NCI-H1417 (cell line): ENCODE results near the gene SLC35E3.

Experiments used
- DNase-seq, 3 experiments: peaks; one replicate each; lab custom pipeline; 2025; lab: John Stamatoyannopoulos, UW

Gene SLC35E3

GRCh38 chr12:68745904-68746571 lies at the start of gene SLC35E3:
Gene SLC35E3, plus strand, starts transcription at chr12:68746176. Its CDS starts 202 bp downstream, at chr12:68746378.
- peak; percentile 96 to 98 (median 97) for DNase-seq

GRCh38 chr12:68699486-68699885 lies 46.5 kb upstream of the SLC35E3 start:
- DNase-seq: no peak

DNA sequence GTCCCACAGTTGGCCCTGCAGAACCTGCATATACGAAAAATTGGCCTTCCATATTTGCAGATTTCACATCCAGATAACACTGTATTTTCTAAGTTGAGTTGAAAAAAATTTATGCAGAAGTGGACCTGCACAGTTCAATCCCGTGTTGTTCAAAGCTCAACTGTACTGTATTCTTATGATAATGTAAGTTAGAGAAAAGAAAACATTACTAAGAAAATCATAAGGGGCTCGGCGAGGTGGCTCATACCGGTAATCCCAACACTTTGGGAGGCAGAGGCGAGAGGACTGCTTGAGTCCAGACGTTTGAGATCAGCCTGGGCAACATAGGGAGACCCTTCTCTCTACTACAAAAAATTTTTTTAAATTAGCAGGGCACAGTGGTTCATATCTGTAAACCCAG lies 18.2 kb upstream of the SLC35E3 start:
- no peak for DNase-seq

DNA sequence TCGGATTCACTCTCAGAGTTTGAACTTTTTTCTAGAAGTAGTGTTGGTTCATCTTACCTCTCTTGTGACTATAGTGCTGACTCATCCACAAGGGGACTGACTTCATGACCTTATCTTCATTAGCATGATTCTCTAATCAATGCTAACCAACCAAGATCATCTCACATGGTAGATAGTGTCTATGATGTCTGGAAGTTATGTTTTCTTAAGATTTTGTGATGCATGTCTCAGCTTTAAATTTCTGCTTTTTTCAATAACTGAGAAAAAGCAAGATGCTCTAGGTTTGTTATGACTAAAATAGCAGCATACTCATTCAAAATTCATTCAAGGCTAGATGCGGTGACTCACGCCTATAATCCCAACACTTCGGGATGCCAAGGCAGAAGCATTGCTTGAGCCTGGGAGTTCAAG lies 12.3 kb upstream of the SLC35E3 start:
- no peak for DNase-seq

DNA sequence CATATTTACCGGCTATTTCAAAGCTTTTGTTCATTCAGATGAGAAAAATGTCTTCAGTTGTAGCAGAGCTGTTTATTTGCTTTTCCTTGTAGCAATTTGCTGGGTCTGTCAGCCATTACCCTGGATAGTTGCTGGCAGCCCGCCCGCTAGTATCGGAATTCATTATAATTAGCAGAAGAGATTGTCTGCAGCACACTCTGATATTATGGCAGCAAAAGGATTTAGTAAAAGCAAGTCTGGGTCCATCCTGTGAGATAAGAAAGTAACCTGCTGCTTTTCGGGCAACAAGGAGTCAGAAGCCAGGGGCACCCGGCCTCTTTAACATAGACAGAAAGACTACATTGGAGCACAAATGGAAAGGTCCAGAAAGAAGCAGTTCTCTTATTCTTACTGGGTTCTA lies 6.1 kb upstream of the SLC35E3 start:
- DNase-seq: no peak

DNA sequence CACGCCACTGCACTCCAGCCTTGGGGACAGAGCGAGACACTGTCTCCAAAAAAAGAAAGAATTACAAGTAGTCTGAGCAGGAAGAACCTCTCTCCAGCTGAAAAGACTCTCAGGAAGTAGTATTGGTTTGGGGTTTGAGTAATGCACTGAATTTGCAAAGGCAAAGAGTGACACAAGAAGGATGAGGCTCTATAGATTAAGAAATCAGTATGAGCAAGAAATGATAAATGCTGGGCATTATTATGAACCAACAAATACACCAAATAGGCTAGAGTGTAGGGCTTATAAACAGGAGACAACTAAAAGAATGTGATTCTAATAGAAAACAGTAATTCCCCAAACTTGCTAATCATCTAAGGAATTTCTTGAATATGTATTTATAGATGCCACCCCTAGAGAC lies 2.6 kb upstream of the SLC35E3 start:
- DNase-seq: no peak

DNA sequence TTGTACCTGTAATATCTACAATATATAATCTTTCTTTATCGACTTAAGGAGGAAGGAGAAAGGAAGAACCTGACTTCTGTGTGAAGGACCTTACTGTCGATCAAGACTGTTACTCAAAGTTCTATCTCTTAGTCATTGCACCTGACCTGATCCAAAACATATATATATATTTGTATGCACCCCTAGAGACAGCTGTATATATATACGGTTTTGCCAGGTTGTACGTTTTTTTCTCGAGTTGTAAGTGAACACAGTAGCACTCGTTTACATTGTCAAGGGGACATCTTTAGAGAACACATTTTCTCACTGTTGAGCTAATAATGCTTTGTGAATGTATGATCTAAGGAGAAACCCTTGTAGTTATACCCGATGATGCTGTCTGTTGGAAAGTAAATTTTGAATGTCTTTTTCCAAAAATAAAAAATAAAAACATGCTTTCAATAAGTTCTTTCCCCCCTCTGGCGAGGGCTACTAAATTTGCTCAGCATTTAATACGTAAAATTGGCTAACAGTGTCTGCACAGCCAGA lies 536 bp upstream of the SLC35E3 start:
- DNase-seq: no peak

GRCh38 chr12:68746572-68747180 lies 700 bp downstream of the SLC35E3 start:
- peak; percentile 27 to 83 (median 82) for DNase-seq

DNA sequence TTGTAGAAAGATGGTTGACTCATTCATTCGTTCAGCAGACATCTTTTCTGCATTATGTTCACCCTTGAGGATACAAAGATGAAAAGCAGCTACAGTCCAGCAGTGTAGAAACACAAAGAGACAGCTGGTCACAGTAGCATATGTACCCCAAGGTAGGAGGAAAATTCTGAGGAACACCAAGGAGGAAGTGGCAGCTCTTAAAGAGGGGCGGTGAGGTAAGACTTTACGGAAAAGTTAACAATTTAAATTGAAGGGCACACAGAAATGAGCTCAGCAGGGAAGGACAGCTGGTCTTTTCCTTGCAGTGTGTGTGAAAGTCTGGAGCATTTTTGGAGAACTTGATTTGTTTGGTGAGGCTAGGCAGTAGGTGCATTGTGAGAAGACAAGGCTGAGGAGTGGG lies 3.5 kb downstream of the SLC35E3 start:
- no peak for DNase-seq

- no peak for DNase-seq
Measured at GRCh38 chr12:68749861-68750260, 3.9 kb downstream of the SLC35E3 start.

DNA sequence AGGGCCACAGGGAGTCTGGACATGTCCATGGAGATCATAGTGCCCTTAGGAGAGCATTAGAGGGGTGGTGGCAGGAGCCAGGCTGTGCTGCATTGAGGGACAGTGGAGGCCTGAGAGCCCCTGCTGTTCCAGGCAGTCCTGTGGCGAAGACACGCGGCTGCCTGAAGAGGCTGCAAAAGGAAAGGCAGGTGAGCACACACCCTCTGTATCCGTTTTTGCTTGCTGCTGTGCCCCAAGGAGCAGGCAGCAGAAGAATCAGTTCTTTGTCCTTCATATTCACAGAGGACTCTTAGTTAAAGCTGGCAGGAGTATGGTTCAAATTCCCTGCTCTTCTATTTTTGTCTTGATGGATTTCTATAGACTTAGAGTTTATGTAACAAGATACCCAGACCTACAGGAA lies 4.5 kb downstream of the SLC35E3 start:
- DNase-seq: peak in 2 of 3 experiments; percentile 14 to 30

GRCh38 chr12:68755536-68756243 lies 9.7 kb downstream of the SLC35E3 start:
- DNase-seq: no peak

DNA sequence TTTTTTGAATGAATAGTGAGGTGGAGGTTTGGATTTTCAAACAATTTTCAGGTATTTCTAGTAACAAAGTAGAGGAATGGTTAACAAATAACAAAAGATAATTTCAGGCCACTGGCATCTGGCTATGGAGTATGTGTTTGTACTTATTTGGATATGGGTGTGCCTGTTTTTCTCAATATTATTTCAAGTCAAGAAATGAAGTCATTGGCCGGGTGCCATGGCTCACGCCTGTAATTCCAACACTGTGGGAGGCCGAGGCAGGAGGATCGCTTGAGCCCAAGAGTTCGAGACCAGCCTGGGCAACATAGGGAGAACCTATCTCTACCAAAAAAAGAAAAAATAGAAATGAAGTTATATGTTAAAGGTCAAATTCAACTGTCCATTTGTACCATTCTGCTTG lies 13.9 kb downstream of the SLC35E3 start:
- no peak for DNase-seq

GRCh38 chr12:68760806-68761441 lies 14.9 kb downstream of the SLC35E3 start:
- DNase-seq: no peak

- DNase-seq: no peak
Measured at GRCh38 chr12:68761442-68761812, 15.5 kb downstream of the SLC35E3 start.

GRCh38 chr12:68761901-68762630 lies 16.1 kb downstream of the SLC35E3 start:
- DNase-seq: no peak

- DNase-seq: no peak
Measured at GRCh38 chr12:68762691-68763090, 16.7 kb downstream of the SLC35E3 start.

- DNase-seq: no peak
Measured at GRCh38 chr12:68765696-68766095, 19.7 kb downstream of the SLC35E3 start.

DNA sequence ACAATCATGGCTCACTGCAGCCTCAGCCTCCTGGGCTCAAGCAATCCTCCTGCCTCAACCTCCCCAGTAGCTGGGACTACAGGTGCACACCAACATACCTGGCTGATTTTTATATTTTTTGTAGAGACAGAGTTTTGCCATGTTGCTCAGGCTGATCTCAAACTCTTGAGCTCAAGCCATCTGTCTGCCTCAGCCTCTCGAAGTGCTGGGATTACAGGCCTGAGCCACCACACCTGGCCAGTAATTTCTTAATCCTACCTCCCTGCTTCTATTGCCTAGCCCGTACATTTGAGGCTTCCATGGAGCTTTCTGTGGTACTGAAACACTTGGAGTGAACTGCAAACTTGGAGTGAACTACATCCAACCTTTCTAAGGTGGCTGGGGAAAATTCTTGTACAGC lies 20.7 kb downstream of the SLC35E3 start:
- DNase-seq: no peak

DNA sequence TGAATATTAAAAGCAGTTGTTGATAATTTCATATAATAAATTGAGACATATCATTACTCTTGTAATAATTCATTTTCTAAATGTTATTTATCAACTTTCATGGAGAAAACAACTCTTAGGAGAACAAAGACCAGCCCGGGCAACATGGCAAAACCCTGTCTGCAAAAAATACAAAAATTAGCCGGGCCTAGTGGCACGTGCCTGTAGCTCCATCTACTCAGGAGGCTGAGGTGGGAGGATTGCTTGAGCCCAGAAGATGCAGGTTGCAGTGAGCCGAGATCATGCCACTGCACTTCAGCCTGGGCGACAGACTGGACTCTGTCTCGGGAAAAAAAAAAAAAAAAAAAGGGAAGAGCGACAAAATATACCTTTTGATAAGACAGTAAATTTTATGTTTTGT lies 21.2 kb downstream of the SLC35E3 start:
- no peak for DNase-seq

- no peak for DNase-seq
Measured at GRCh38 chr12:68768431-68768939, 22.5 kb downstream of the SLC35E3 start.

- DNase-seq: no peak
Measured at GRCh38 chr12:68769941-68770340, 24.0 kb downstream of the SLC35E3 start.
